GM12873 (cell line): Measurements from ENCODE around the gene HMGB4.
A peak's percentile ranks its signal among the peaks of the same experiment; 100 is the strongest.

Experiments
- CTCF ChIP-seq: IDR thresholded peaks from 2 replicates; pipeline ENCODE4 v1.5.1; 2012; ENCODE audit warnings: low read depth, mild to moderate bottlenecking, moderate library complexity, low read length, control low read depth; ENCODE audit not compliant: insufficient read depth; ENCODE audit errors: missing control alignments

HMGB4 gene

GRCh38 chr1:33874636-33875035 lies 10.8 kb downstream of the HMGB4 start:
- TF ChIP-seq CTCF, result no peak

- TF ChIP-seq CTCF, result peak; percentile 20
Observed at GRCh38 chr1:33875862-33876261, 12.0 kb downstream of the HMGB4 start.

GRCh38 chr1:33876970-33877650 lies 13.2 kb downstream of the HMGB4 start:
- TF ChIP-seq CTCF, result no peak

GRCh38 chr1:33878392-33878791 lies 14.5 kb downstream of the HMGB4 start:
- no peak for TF ChIP-seq CTCF

- TF ChIP-seq CTCF, result no peak
Observed at GRCh38 chr1:33880305-33880704, 16.4 kb downstream of the HMGB4 start.

- no peak for TF ChIP-seq CTCF
Observed at GRCh38 chr1:33886496-33886895, 22.6 kb downstream of the HMGB4 start.

- TF ChIP-seq CTCF, result no peak
Observed at GRCh38 chr1:33893147-33893830, 29.4 kb downstream of the HMGB4 start.
